Urinary bladder (tissue), 4 donors: ENCODE data around the gene POLR2A. TPM values are rescaled to one million over a fixed set of nuclear protein-coding genes. Genes with fewer than 3 reads are reported as not detected.

ENCODE experiments used
- DNase-seq: peaks from one replicate; pipeline ENCODE4 v3.0.0-alpha.2; 2015; ENCODE audit errors: extremely low spot score
- H3K27ac ChIP-seq: one replicate; pipeline ENCODE4 v1.5.1; 2013; ENCODE audit warnings: low read depth, mild to moderate bottlenecking, moderate library complexity
- H3K36me3 ChIP-seq: one replicate; pipeline ENCODE4 v1.6.1; 2013; ENCODE audit warnings: mild to moderate bottlenecking, moderate library complexity; ENCODE audit not compliant: insufficient read depth
- H3K4me1 ChIP-seq: one replicate; pipeline ENCODE4 v1.6.1; 2013; ENCODE audit warnings: mild to moderate bottlenecking, moderate library complexity; ENCODE audit not compliant: insufficient read depth
- H3K4me3 ChIP-seq: one replicate; pipeline ENCODE4 v1.5.1; 2013; ENCODE audit warnings: low read depth, low read length
- WGBS: extraction: QIAGEN DNeasy Blood & Tissue Kit; methylation state at CpG from one replicate; pipeline ENCODE4 v1.1.7; 2013; 5-methylcytosine and 5-hydroxymethylcytosine counted together
- polyA plus RNA-seq: library from polyadenylated mRNA; stranded (reverse); fragments of 200-250 nt; gene quantifications from one replicate; pipeline ENCODE4 v1.2.3, GENCODE V29; 2013
- total RNA-seq: library from RNA; depleted of rRNA; stranded (reverse); fragments of >200 nt; gene quantifications from one replicate; pipeline ENCODE4 v1.2.3, GENCODE V29; 2014
- donor health status: healthy with polysubstance abuse.
- donor health status: healthy.

Gene POLR2A
- total and polyA plus RNA-seq, 2 donors = 32.2 to 52.3 TPM

DNA sequence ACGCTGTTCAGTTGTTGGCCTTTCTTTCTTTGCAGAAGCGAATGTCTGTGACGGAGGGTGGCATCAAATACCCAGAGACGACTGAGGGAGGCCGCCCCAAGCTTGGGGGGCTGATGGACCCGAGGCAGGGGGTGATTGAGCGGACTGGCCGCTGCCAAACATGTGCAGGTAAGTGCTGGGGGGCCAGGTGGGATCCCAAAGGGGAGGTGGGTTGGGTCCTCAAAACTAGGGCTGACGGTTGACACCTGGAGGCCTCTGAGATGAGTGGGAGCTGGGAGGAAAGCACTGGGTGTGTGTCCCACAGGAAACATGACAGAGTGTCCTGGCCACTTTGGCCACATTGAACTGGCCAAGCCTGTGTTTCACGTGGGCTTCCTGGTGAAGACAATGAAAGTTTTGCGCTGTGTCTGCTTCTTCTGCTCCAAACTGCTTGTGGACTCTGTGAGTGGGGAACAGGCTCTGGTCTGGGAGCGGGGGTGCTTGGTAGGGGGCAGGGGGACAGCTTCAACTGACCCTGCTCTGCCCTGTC, 11.8 kb downstream of the POLR2A start:
- no peak for DNase-seq
- WGBS = 91% methylated on average over 12 of the region's 12 CpGs
- H3K36me3 ChIP-seq = peaks cover 9% of the 10 kb centered on the region
- no peak overlapping the region for H3K4me3 ChIP-seq
- H3K27ac ChIP-seq = no peak overlapping the region
- no peaks in the 10 kb centered on the region for H3K4me1 ChIP-seq

DNA sequence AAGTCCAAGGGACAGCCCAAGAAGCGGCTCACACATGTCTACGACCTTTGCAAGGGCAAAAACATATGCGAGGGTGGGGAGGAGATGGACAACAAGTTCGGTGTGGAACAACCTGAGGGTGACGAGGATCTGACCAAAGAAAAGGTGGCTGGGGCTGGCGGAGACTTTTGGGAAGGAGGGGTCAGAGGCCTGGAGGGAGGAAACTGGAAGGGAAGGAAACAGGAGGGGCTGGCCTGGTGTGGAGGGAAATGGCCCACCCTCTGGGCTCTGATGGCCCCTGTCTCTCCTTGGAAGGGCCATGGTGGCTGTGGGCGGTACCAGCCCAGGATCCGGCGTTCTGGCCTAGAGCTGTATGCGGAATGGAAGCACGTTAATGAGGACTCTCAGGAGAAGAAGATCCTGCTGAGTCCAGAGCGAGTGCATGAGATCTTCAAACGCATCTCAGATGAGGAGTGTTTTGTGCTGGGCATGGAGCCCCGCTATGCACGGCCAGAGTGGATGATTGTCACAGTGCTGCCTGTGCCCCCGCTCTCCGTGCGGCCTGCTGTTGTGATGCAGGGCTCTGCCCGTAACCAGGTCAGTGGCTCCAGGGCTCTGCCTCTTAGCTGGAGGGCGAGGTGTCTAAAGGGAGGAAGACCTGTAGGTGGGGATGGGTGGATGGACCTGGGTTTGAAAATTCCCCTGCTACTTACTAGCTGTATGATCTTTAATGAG, 12.5 kb downstream of the POLR2A start:
- peaks cover 14% of the 10 kb centered on the region for H3K36me3 ChIP-seq
- WGBS = 89% methylated on average over 20 of the region's 20 CpGs
- DNase-seq = no peak
- H3K27ac ChIP-seq = no peak overlapping the region
- H3K4me3 ChIP-seq = no peak overlapping the region
- H3K4me1 ChIP-seq = no peaks in the 10 kb centered on the region

- Histone ChIP-seq H3K27ac (no peak overlapping the region), H3K36me3 (peaks cover 14% of the 10 kb centered on the region), H3K4me1 (no peaks in the 10 kb centered on the region), H3K4me3 (no peak overlapping the region)
- no peak for DNase-seq
- 86% methylated on average over 10 of the region's 10 CpGs for WGBS
Observed at GRCh38 chr17:7497228-7497627, 13.1 kb downstream of the POLR2A start.

- no peak overlapping the region for H3K4me3 ChIP-seq
- DNase-seq = no peak
- H3K4me1 ChIP-seq = no peaks in the 10 kb centered on the region
- 95% methylated on average over 14 of the region's 14 CpGs for WGBS
- peaks cover 14% of the 10 kb centered on the region for H3K36me3 ChIP-seq
- H3K27ac ChIP-seq = no peak overlapping the region
Observed at GRCh38 chr17:7497636-7498035, 13.5 kb downstream of the POLR2A start.

DNA sequence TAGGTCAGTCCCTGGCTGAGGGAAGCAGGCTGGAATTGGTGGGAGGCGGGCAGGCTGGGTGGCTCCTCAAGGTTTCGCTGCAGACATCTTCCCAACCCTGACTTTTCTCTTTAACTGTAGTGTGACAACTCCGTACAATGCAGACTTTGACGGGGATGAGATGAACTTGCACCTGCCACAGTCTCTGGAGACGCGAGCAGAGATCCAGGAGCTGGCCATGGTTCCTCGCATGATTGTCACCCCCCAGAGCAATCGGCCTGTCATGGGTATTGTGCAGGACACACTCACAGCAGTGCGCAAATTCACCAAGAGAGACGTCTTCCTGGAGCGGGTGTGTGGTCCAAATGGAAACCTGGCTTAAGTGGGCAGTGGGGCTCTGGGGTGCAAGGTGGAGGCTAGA, 15.0 kb downstream of the POLR2A start:
- H3K36me3 ChIP-seq = peaks cover 23% of the 10 kb centered on the region
- WGBS = 92% methylated on average over 11 of the region's 11 CpGs

GRCh38 chr17:7501729-7502128, 17.6 kb downstream of the POLR2A start:
- no peak for DNase-seq
- H3K4me3 ChIP-seq = no peak overlapping the region
- peaks cover 23% of the 10 kb centered on the region for H3K36me3 ChIP-seq
- 87% methylated on average over 14 of the region's 14 CpGs for WGBS
- H3K27ac ChIP-seq = no peak overlapping the region
- H3K4me1 ChIP-seq = no peaks in the 10 kb centered on the region

More for the DNA sequence above, 15.0 kb downstream of the POLR2A start:
- no peak for DNase-seq
- H3K27ac ChIP-seq = no peak overlapping the region
- no peak overlapping the region for H3K4me3 ChIP-seq
- H3K4me1 ChIP-seq = no peaks in the 10 kb centered on the region

DNA sequence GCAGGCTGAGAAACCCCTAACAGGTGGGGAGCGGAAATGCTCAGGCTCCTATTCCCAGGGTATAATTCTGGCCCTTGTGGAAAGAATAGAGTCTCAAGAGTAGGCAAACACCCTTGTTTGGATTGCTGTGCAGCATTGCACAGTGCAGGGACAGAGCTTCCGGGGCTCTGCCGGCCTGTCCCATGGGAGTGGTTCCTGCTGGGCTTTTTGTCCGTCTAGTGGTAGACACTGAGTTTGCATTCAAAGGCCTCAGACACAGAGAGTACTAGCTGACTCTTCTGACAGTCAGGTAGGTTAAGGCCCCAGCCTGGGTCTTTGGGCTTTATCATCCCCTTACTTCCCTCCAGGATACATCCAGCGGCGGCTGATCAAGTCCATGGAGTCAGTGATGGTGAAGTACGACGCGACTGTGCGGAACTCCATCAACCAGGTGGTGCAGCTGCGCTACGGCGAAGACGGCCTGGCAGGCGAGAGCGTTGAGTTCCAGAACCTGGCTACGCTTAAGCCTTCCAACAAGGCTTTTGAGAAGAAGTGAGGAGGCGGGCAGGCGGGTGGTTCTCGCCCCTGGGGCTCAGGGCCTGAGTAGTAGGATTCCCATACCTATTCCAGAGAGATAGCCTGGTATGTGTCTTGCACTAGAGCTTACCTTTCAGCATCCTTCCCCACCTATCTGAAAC, 18.1 kb downstream of the POLR2A start:
- Histone ChIP-seq H3K4me1 (no peaks in the 10 kb centered on the region), H3K36me3 (peaks cover 22% of the 10 kb centered on the region), H3K27ac (no peak overlapping the region), H3K4me3 (no peak overlapping the region)
- 90% methylated on average over 20 of the region's 20 CpGs for WGBS
- no peak for DNase-seq

DNA sequence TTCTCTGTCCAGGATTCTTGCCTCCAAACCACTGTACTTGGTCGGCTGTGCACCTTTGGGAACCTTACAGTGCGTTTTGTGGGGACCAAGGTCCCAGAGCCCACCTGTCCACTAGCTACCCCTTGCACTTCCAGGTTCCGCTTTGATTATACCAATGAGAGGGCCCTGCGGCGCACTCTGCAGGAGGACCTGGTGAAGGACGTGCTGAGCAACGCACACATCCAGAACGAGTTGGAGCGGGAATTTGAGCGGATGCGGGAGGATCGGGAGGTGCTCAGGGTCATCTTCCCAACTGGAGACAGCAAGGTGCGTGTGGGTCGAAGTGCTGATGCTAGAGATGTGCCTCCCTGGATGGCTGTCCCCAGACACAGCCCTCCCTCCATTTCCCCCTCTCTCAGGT, 18.8 kb downstream of the POLR2A start:
- WGBS = 84% methylated on average over 14 of the region's 14 CpGs
- no peak for DNase-seq
- H3K36me3 ChIP-seq = peaks cover 18% of the 10 kb centered on the region
- H3K27ac ChIP-seq = no peak overlapping the region
- H3K4me1 ChIP-seq = no peaks in the 10 kb centered on the region
- H3K4me3 ChIP-seq = no peak overlapping the region

DNA sequence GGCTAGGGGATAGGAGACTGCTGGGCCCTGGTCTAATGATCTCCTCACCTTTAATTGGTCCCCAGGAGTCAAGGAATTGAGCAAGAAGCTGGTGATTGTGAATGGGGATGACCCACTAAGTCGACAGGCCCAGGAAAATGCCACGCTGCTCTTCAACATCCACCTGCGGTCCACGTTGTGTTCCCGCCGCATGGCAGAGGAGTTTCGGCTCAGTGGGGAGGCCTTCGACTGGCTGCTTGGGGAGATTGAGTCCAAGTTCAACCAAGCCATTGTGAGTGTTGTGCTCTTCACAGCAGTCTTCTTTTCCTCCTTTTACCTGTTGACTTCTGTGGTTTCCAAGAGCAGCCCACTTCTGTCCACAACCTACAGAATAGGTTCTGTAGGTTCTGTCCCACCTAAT, 19.4 kb downstream of the POLR2A start:
- Histone ChIP-seq H3K36me3 (peaks cover 18% of the 10 kb centered on the region), H3K27ac (no peak overlapping the region), H3K4me1 (no peaks in the 10 kb centered on the region), H3K4me3 (no peak overlapping the region)
- WGBS = 93% methylated on average over 8 of the region's 8 CpGs
- DNase-seq = no peak

GRCh38 chr17:7508145-7508544, 24.0 kb downstream of the POLR2A start:
- 82% methylated on average over 11 of the region's 11 CpGs for WGBS
- H3K36me3 ChIP-seq = peaks cover 14% of the 10 kb centered on the region
- H3K4me1 ChIP-seq = no peaks in the 10 kb centered on the region
- no peak overlapping the region for H3K4me3 ChIP-seq
- DNase-seq = no peak
- no peak overlapping the region for H3K27ac ChIP-seq

GRCh38 chr17:7508846-7509245, 24.7 kb downstream of the POLR2A start:
- H3K36me3 ChIP-seq = peaks cover 14% of the 10 kb centered on the region
- no peak overlapping the region for H3K27ac ChIP-seq
- H3K4me3 ChIP-seq = no peak overlapping the region
- DNase-seq = no peak
- H3K4me1 ChIP-seq = no peaks in the 10 kb centered on the region
- 92% methylated on average over 9 of the region's 9 CpGs for WGBS

- WGBS = 79% methylated on average over 5 of the region's 5 CpGs
- Histone ChIP-seq H3K27ac (no peak overlapping the region), H3K36me3 (peaks cover 12% of the 10 kb centered on the region), H3K4me3 (no peak overlapping the region), H3K4me1 (no peaks in the 10 kb centered on the region)
- DNase-seq = no peak
Observed at GRCh38 chr17:7509937-7510336, 25.8 kb downstream of the POLR2A start.

DNA sequence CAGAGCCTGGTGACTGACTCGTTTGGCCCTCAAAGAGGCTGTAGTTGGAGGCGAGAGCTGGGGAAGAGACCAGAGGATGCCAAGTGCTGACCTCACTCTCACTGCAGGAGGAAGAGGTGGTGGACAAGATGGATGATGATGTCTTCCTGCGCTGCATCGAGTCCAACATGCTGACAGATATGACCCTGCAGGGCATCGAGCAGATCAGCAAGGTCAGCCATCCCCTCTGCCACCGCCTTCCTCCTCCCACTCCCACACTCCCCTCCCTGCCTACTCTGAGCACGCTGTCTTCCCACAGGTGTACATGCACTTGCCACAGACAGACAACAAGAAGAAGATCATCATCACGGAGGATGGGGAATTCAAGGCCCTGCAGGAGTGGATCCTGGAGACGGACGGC, 26.9 kb downstream of the POLR2A start:
- H3K4me3 ChIP-seq = no peak overlapping the region
- no peak for DNase-seq
- 78% methylated on average over 10 of the region's 10 CpGs for WGBS
- peaks cover 12% of the 10 kb centered on the region for H3K36me3 ChIP-seq
- H3K4me1 ChIP-seq = no peaks in the 10 kb centered on the region
- H3K27ac ChIP-seq = no peak overlapping the region

GRCh38 chr17:7512105-7512504, 27.9 kb downstream of the POLR2A start:
- Histone ChIP-seq H3K4me1 (no peaks in the 10 kb centered on the region), H3K36me3 (peaks cover 12% of the 10 kb centered on the region), H3K27ac (no peak overlapping the region), H3K4me3 (no peak overlapping the region)
- 90% methylated on average over 15 of the region's 15 CpGs for WGBS
- DNase-seq = no peak
